Germinal center (tissue), 1 donor: Measurements from ENCODE around the gene SCRN2.

Experiments
- DNase-seq: peaks from one replicate; pipeline ENCODE4 v3.0.0; 2012; ENCODE audit warnings: mixed read lengths, low spot score

SCRN2 gene

DNA sequence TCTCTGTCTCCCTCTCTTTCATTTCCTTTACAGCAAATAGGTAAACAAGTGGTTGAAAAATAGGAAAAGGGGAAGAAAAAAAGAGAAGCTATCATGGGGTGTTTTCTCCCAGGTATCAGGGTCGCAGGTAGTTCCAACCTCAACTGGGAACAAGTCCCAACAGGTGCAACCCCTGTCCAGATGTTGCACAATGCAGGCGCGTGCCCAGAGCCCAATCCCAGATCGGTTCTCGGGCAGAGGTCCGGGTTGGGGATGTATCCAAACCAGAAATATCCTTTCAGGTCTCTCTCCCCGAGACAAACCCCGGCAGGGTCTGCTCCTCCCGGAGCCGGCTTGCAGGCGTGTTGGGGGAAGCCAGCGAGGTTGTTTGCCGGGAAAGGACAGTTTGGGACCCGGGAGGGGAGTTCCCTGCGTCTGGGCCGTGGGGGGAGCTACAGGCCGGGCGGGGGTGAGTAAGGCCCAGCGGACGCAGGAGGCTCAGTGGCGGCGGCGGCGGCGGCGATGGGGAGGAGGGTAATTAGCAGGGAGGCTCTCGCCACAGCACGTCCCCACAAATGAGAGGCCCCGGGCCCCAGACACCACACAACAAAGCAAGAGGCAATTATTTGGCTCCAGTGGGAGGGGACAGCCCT lies 31.1 kb upstream of the SCRN2 start:
- DNase-seq, result no peak

DNA sequence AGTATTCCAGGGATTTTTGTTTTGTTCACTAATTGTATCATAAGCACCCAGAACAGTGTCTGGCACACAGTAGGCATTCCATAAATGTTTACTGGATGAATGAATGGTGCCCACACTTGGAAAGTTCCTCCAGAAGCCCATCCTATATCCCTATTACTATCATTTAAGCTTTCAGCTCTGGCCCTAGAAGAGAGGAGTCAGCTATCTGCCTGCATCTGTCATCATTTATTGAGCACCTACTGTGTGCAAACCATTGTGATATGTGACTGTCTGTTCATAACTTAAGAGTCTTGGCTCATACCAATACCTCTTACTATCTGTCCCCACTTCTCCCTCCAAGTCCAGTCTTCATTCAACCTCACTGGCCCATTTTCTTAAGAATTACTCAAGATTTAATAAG lies 30.0 kb upstream of the SCRN2 start:
- DNase-seq, result no peak

DNA sequence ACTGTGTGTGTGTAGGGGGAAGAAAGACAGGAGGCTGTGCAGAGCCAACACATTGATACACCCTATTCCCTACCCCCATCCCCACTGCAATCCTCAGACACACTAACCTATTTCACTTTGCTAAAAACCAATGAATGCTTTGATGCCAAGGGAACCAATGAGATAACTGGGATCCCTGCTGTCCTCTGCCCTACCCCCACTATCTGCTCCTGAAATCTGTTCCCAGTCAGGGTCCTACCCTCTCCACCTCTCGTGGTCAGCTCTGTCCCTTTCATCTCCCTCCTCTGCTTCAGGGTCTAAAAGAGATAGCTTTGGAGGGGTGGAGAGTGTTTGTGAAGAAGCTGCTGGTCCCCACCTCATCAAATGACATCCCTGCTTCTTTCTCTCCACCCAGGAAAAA lies 29.0 kb upstream of the SCRN2 start:
- no peak for DNase-seq

DNA sequence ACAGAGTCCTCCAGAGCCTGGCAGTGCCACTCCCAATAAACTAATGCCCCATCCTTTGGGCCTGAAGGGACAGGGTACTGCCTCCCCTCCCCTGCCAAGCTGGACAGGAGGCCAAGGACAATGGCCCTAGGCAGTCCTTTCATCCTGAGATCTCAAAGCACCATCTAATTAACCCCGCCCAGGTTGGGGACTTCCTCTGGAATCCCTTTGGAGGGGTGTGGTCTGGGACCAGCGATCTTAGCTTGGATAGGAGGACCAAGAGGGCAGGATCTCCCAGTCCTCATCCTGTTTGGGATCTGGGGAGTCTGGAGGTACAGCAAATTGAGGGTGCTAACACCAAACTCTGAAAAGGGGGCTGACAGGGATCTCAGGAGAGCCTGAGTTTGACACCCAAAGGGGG lies 28.0 kb upstream of the SCRN2 start:
- DNase-seq, result no peak

DNA sequence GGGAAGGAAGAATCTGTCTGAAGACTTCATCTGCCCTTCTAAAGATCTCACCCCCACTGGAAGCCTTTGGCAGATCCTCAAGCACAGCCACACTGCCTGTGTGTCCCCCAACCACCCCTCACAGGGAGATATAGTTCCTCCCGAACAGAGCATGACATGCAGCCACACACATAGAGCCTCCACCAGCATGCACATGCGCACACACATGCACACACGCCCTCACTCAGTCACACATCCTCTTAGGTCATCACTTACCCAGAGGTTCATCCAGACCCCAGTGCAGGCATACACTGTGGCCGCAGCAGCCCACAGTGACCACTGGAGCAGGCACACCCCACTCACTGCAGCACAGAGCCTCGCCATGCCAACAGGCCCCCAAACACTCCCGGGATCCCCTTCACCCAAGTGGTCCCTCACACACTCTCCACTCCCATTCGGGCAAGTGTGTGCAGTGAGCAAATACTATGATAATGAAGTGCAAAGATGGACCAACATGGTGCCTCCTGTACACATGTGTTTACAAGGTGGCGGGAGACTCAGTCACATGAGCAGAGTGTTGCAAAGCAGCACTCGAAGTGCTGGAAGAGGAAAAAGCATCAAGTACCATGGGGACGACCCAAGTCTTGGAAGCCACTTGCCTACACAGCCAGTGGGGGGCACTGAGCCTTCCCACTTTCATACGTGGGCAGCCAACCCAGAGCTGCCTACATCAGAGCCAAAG lies 26.9 kb upstream of the SCRN2 start:
- DNase-seq, result no peak

DNA sequence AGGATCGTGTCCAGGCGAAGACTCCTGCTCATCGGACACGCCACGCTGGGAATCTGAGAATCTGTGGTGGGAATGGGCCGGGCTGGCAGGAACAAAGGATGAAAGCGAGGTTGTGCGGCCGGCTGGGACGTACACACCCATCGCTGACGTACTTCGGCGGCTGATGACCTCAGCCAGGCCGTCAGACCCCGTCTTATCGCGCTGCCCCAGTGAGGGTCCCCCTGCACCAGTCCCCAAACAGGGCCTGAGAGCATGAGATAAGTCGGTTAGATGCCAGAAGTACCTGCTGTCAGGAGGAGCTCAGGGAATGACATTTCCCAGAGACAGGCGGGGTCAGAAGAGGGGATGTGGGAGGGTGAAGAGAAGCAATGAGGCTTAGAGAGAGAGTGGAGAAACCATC lies 25.9 kb upstream of the SCRN2 start:
- no peak for DNase-seq

DNA sequence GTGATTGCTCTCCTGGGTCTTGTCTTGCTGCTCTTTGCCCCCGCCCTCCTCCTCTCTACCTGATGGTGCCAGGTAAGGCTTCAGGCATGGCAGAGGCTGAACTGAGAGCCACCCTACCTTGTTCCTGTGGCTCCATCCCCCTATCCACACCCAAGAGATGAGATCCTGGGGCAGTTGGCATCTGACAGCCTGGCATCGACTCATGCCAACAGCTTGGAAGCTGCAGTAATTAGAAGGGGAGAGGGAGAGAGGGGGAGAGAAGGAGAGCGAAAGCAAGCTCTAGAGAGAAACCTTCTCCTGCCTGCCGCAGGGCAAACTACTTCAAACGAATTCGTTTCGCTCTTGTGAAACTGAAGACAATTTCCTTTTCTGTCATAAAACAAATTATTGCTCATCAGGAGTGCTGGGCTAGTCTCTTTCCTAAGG lies 23.7 kb upstream of the SCRN2 start:
- DNase-seq, result no peak

DNA sequence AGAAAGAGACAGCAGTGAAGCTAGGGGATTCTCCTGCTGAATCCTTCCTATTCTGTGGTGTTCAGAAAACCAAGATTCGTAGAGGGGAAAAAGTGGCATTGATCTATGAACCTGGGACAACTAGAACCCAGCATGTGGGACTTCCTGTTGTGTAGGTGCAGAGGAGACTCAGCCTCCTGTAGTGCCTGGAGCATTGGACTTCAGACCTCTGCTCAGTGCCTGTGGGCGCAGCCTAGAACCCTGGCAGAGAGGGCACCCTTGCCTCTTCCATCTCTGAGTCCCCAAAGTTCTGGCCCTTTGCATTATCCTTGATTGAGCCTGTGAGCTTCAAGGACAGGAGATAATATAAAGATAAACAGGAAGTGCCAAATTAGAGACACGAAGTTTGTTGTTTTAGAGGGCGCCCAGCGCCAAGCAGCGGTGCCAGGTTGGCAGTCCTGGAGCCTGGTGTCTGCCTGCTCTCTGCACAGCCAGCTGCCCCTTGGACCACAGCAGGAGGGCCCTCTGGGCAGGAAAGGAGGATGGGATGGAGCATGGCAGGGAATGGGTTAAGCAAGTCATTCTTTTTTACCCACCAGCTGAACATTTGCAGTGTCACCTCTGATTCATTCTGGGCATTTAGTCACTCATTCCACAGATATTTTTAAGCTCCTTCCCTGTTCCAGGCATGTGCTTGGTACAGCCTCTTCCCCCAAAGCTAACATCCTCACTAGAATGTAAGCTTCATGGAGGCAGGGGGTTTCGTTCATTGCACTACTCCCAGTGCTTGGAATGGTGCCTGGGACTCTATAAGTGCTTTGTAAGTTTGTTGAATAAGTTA lies 21.8 kb upstream of the SCRN2 start:
- DNase-seq, result no peak

DNA sequence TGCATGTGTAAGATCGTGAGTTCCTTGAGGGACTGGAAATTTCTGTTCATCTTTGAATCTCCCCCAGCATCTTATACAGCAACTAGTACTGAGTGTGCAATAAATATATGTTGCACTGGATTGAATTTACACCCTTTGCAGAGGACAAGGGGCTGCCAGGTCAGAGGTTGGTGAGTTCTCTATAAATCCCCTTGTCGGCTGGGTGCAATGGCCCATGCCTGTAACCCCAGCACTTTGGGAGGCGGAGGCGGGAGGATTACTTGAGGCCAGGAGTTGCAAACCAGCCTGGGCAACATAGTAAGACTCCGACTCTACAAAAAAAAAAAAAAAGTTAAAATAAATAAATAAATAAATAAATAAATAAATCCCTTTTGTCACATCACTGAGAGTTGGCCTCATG lies 19.3 kb upstream of the SCRN2 start:
- no peak for DNase-seq

DNA sequence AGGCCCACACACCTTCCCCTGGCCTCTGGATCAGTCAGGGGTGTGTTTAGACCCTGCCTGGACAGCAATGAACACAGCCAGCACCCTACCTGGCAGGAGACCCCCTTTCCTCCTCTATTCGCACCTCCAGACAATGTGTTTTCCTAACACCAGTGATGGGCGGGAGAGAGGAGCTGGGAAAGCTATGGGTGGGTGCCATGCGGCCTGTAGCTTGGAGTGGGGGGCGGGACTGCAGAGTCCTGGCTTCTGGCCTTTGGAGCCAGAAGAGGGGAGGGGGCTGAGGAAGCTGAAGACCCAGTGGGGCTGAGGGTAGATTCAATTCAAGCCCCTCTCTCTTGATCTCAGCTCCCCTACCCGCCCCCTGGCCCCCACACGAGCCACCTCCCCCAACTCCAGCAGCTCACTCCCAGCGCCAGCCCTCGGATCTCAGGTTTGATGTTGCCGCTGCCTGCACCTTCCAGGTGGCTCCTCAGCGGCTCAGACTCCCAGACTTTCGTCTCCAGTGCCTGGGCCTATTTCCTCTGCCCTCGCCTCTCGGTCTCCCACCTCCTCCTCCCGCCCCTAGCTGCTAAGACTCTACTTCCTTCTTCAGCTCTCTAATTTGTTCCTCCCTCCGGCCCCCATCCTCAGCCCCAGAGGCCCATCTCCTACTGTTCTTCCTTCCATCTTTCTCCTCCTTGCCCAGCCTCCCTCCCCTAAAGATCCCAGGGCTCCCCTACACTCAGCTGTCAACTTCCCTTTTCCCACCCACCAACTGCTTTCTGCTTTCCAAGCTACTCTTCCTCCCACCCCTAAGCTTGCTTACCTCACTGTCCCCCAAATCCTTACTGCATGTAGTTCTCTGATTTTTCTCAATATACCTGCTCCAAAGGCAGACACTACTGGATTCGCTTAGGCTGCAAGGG lies 16.7 kb upstream of the SCRN2 start:
- no peak for DNase-seq

DNA sequence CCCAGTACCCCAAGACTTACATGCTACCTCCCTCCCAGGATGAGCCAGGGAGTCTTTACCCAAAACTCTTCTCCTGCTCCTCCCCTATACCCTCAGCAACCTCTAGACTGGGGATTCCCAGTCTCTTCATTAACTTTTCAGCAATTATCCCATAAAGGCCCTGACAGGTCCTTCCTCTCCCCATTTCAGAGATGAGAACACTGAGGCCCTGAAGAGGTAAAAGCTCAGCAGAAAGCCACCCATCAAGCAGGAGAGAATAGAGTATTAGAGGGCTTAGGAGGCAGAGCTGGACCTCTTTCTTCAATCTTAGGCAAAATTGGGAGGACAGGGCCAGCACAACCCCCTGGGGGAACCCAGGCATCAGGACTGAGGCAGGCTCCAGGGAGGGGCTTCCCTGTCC lies 15.8 kb upstream of the SCRN2 start:
- DNase-seq, result no peak

DNA sequence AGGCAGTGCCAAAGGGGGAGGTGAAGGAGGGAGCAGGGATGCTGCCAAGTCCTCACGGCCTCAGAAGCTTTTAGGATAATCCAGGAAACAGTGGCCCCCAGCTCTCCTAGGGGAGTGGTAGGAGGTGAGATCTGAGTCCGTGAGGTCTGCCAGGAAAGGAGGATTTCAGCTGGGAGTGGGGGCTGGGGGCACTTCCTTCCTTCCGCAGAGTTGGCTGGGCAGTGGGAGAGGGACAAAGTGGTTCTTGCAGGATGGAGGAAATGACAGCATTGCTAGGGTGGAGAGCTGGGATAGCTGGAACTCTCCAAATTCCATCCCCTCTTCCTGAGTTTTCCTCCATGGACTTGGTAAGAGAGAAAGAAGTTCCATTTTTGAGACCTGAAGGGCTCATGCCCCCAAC lies 14.7 kb upstream of the SCRN2 start:
- DNase-seq, result no peak

DNA sequence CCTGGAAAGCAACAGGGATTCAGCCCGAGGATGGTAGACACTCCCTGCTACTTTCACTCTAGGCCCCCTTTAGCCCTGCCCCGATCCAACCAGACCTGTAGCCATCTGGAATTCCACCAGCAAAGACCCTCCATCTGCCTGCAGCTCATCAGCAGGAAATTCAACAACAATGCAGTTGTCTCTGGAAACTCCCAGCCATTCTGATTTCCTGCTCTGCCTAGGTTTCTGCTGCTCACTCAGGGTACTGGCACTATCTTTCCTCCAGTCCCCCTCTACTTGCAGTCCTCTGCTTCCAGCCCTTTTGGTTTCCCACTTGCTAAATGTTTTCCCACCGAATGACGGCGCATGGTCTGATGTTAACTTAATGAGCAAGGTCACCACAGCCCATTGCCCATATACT lies 12.5 kb upstream of the SCRN2 start:
- no peak for DNase-seq

DNA sequence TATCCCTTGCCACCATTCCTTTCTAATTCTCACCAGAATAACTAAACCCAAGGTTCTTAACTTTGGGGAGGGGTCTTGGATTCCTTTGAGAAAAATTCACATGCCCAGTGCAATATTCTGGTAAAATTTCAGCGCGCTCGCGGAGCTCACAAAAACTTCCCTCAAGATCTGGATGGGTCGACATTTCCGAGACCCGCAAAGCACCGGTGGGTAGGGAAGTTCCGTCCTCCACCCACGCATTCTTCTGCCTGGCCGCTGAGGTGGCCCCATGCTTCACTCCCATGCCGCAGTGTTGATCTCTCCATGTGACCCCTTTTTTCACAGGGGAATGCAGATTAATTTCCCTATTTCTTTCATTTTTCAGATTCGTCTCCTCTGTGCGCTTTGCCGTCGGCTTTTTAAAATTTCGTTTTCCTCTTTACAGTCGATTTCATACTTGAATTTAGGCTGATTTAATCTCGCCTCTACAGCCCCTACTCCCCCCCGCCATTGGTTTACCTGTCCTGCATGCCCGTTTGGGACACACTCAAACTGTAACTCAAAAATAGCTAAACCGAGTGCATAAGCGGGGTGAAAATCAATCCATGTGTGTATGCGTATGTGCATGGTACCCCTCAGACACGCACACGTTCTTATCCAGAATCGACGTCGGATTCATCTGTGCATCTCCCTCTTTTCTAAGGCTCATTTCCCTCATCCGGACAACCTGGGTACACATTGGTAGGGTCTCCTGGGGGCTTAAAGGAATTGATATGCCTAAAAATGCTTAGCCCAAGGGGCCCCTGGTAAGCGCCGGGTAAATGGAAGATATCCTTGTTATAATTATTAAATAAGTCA lies 11.3 kb upstream of the SCRN2 start:
- no peak for DNase-seq

DNA sequence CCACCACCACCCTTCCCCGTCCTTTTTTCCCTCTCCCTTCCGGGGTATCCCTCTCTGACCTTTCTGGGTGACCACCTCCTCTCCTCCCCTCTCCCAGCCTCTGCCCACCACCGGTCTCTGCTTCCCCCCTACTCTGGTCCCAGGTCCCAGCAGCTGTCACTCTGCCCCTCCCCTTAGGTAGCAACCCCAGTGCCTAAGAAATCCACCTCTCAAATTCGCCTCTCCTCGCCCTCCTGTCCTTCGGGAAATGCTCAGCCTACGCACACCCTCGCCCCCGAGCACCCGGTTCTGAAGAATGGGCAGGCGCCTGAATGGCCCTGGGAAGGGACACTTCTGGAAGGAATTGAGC lies 10.7 kb upstream of the SCRN2 start:
- no peak for DNase-seq

DNA sequence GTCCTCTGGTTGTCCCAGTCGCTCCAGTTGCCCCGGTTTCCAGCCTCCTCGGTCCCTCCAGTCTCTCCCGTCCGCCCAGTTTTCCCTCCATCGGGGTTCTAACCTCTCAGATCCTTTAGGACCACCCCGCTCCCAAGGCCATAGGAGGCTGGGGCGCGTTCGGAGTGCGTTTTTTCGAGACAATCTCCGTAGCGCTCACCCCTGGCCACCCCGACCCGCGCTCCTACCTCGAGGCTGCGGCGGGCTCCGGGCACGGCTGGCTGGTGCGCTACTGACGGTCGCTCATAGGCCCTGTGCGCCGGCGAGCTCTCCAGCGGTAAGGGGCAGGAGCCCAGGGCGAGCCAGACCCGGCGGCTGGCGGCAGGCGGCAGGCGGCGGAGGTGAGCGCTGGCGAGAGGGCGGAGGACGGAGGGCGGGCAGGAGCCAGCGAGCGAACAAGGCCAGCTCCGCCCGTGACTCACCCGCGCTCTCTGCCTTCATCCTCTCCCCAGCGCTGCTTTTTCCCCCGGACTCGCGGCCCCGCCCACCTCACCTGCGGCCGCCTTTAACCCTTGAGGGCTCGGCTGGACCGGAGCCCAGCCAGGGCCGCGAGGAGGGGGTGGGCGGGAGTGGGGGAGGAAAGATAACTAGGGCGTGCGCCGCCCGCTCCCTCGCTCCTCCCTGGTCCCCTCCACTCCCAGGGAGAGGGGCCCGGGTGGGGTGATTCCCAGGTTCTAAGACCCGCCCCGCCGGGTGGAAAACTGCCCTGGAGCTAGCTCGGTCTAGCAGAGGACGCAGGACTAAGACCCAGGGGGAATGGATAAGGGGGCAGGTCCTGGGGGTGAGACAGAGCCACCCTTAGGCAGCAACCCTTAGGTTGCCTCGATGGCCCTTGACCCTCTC lies 9.9 kb upstream of the SCRN2 start, which contains the start of gene SP6:
Gene SP6, minus strand, starts transcription at position 472 of the 882 bp plus-strand sequence. CDS start 2,734 bp downstream, outside the sequence.
- DNase-seq, result peak; percentile 49

DNA sequence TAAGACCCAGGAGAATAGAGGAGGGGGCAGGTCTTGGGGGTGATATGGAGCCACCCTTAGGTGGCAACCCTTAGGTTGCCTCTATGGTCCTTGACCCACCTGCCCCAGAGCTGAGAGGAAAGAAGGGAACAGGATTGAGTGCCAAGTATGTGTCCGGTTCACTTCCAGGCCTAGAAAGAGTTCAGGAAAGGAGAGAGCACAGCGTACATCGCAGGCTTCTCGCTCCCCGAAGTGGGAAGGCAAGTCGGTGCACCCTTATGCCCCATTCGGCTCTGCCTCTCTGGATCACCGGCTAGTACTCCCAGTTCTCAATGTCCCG lies 9.3 kb upstream of the SCRN2 start:
- no peak for DNase-seq

DNA sequence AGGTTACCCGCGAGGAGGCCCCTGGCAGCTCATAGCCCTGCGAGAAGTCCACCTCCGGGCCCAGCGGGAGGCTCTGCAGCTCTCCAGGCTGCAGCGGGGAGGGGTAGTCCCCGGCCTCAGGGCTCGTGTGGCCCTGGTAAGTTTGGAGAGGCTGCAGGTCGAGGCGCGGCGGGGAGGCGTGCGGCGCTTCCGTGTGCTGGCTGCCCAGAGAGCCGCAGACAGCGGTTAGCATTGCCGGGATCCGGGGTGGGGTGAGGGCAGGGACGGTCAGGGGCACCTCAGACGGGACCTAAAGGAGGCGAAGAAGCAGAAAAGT lies 7.1 kb upstream of the SCRN2 start:
- no peak for DNase-seq

DNA sequence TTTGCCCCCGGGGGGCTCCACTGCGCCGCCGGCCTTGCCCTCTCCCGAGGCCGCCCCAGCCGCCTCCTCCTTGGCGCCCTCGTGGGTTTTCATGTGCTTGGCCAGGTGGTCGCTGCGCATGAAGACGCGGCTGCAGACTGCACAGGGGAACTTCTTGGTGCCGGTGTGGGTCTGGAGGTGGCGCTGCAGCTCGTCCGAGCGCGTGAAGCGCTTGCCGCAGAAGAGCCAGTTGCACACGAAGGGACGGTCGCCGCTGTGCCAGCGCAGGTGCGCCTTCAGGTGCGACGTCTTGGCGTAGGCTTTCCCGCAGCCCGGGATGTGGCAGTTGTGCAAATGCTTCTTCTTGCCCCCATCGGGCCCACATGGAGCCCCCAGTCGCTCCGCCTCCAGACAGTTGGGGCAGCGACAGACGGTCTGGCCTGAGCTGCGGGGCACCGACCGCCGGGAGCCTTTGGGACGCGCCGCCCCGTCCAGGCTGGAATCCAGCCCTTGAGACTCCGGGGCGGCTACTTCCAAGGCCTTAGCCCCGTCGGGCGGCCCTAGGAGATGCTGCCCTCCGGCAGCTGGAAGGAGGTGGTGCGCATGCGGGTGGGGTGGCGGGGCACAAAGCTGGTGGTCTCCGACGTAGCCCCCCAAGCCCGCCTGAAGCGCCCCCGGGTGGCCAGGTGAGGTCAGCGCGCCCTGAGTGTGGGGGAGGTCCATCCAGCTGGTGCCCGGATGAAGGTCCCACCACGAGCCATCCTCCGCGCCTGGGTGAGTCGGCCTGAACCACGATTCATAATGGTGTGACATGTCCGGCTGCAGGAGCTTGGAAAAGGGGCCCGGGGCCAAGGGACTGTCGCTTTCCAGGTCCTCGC lies 6.5 kb upstream of the SCRN2 start:
- peak; percentile 30 for DNase-seq
